ENCODE measurements around the gene SLC6A19.

- TF ChIP-seq, protein P1, sequence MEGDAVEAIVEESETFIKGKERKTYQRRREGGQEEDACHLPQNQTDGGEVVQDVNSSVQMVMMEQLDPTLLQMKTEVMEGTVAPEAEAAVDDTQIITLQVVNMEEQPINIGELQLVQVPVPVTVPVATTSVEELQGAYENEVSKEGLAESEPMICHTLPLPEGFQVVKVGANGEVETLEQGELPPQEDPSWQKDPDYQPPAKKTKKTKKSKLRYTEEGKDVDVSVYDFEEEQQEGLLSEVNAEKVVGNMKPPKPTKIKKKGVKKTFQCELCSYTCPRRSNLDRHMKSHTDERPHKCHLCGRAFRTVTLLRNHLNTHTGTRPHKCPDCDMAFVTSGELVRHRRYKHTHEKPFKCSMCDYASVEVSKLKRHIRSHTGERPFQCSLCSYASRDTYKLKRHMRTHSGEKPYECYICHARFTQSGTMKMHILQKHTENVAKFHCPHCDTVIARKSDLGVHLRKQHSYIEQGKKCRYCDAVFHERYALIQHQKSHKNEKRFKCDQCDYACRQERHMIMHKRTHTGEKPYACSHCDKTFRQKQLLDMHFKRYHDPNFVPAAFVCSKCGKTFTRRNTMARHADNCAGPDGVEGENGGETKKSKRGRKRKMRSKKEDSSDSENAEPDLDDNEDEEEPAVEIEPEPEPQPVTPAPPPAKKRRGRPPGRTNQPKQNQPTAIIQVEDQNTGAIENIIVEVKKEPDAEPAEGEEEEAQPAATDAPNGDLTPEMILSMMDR (IDR thresholded peaks at IDR 0.05) = no peak
- no peak for TF ChIP-seq EZH2 (IDR thresholded peaks at IDR 0.05)
These were observed 52.8 kb downstream of the SLC6A19 start for GRCh38 chr5:1254196-1254595.

Data from neural progenitor cell (in vitro differentiated cells).